Ascending aorta (tissue), 2 donors: ENCODE results near the gene AGGF1. TPM values are rescaled to one million over a fixed set of nuclear protein-coding genes. Genes with fewer than 3 reads are reported as not detected.
A peak's percentile ranks its signal among the peaks of the same experiment; 100 is the strongest.

ENCODE experiments used
- DNase-seq, 2 donors: peaks; one replicate each; pipeline ENCODE4 v3.0.0-alpha.2; 2019; ENCODE audit warnings: low spot score in 2 of 2
- H3K27ac ChIP-seq, 2 donors: fragments of 200-600 bp; sonication (generic); one replicate each; pipeline ENCODE4 v1.5.1; 2016 to 2017; ENCODE audit warnings: mild to moderate bottlenecking in 1 of 2
- H3K27me3 ChIP-seq: fragments of 200-600 bp; sonication (generic); one replicate; pipeline ENCODE4 v1.5.1; 2017
- H3K36me3 ChIP-seq, 2 donors: fragments of 200-600 bp; sonication (generic); one replicate each; pipeline ENCODE4 v1.5.1; 2016
- H3K4me1 ChIP-seq, 2 donors: fragments of 200-600 bp; sonication (generic); one replicate each; pipeline ENCODE4 v1.5.1; 2016 to 2017; ENCODE audit warnings: mild to moderate bottlenecking in 1 of 2
- H3K4me3 ChIP-seq, 2 donors: fragments of 200-600 bp; sonication (generic); one replicate each; pipeline ENCODE4 v1.5.1; 2016 to 2017; ENCODE audit warnings: mild to moderate bottlenecking in 1 of 2
- H3K9me3 ChIP-seq, 2 donors: fragments of 200-600 bp; sonication (generic); one replicate each; pipeline ENCODE4 v1.5.1; 2016
- intact Hi-C: fragments of 100-400 bp; cut with DNase I; formaldehyde crosslinking; loops from one replicate; pipeline ENCODE4 v1.15.1; 2023
- total RNA-seq: library from RNA; depleted of rRNA; stranded (reverse); fragments of >200 nt; gene quantifications from one replicate; pipeline ENCODE4 v1.1.0, GENCODE V29; 2016
- TF ChIP-seq, protein P1 (sequence below), 3 experiments: fragments of 200-600 bp in 2 of 3; fragments of 450-650 bp in 1 of 3; sonication (generic) in 2 of 3; IDR thresholded peaks; one replicate each; pipeline ENCODE4 v1.5.1; 2016 to 2019; ENCODE audit warnings: antibody characterized with exemption in 3 of 3, mild to moderate bottlenecking in 1 of 3, moderate library complexity in 1 of 3

The AGGF1 gene
- total RNA-seq, 1 donor from 2014 or later = 60.3 TPM

DNA sequence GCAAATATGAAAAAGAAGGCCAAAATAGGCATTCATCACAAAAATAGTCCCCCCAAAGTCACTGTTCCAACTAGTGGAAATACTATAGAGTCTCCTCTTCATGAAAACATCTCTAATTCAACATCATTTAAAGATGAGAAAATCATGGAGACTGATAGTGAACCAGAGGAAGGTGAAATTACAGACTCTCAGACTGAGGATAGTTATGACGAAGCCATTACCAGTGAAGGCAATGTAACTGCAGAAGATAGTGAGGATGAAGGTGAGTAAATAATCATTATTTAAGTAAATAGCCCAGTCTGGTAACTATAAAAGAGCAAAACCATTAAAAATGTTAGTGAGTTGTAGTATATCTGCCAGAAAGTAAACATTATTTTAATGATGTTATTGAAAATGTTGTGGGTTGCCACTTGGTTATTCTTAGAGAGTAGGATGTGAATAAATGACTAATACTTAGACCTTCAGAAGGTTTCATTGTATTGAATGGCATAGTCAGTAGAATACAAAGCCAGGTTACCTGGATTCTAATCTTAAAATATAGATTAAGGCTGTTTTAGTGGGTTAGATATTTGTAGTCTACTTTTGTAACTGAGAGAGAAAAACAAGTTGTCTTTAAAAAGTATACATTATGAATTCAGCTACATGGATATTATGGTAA, 16.3 kb downstream of the AGGF1 start:
- no peak for DNase-seq
- TF ChIP-seq, protein P1, sequence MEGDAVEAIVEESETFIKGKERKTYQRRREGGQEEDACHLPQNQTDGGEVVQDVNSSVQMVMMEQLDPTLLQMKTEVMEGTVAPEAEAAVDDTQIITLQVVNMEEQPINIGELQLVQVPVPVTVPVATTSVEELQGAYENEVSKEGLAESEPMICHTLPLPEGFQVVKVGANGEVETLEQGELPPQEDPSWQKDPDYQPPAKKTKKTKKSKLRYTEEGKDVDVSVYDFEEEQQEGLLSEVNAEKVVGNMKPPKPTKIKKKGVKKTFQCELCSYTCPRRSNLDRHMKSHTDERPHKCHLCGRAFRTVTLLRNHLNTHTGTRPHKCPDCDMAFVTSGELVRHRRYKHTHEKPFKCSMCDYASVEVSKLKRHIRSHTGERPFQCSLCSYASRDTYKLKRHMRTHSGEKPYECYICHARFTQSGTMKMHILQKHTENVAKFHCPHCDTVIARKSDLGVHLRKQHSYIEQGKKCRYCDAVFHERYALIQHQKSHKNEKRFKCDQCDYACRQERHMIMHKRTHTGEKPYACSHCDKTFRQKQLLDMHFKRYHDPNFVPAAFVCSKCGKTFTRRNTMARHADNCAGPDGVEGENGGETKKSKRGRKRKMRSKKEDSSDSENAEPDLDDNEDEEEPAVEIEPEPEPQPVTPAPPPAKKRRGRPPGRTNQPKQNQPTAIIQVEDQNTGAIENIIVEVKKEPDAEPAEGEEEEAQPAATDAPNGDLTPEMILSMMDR (IDR thresholded peaks at IDR 0.05) = no peak
- no peaks in the 10 kb centered on the region for H3K4me1 ChIP-seq
- H3K27me3 ChIP-seq = no peaks in the 10 kb centered on the region
- no peak overlapping the region for H3K27ac ChIP-seq
- intact Hi-C loops = no loop called here
- no peaks in the 10 kb centered on the region for H3K9me3 ChIP-seq
- H3K4me3 ChIP-seq = no peak overlapping the region
- peaks cover 33 to 45% of the 10 kb centered on the region in 2 donors for H3K36me3 ChIP-seq

DNA sequence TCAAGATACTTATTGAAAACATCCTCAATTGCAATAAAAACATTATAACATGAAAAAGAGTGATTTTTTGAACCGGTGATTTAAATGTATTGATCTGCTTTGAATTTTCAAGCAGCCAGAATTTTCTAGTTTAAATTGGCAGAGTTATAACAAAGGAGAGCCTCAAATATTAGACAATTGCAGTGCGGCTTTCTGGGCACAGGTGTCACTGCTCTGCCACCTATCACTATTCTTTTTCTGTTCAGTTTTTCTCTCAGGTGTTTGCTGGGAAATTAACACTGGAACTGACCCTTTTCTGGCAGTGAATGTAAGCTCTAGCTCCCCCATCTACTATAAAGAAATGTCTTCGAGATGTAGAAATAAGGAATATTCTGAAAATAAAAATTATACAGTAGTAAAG, 33.8 kb downstream of the AGGF1 start:
- H3K36me3 ChIP-seq = peaks cover 37 to 47% of the 10 kb centered on the region in 2 donors
- no peak overlapping the region for H3K27ac ChIP-seq
- H3K9me3 ChIP-seq = no peaks in the 10 kb centered on the region
- H3K4me3 ChIP-seq = no peak overlapping the region
- intact Hi-C loops = no loop called here
- H3K27me3 ChIP-seq = no peaks in the 10 kb centered on the region
- no peaks in the 10 kb centered on the region for H3K4me1 ChIP-seq
- TF ChIP-seq, protein P1 (IDR thresholded peaks at IDR 0.05) = no peak
- no peak for DNase-seq

DNA sequence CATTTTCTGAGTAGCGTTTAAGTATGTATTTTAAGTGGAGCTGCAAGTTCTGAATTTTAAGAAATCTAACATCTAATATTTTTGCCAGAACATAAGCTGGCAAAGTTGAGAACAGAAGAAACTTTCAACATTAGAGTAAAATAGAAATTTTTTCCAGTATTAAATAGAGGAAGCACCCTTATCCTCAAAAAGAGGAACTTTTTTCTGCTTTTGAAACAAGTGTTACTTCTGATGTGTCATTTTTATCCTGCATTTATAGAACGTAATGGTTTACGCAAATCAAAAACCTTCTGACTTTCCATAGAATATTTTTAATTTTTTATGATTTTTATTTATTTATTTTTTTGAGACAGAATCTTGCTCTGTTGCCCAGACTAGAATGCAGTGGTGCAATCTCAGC, 35.1 kb downstream of the AGGF1 start:
- Histone ChIP-seq H3K4me1 (no peaks in the 10 kb centered on the region), H3K9me3 (no peaks in the 10 kb centered on the region), H3K4me3 (no peak overlapping the region), H3K36me3 (peaks cover 29 to 36% of the 10 kb centered on the region in 2 donors), H3K27me3 (no peaks in the 10 kb centered on the region), H3K27ac (no peak overlapping the region)
- TF ChIP-seq, protein P1 (IDR thresholded peaks at IDR 0.05) = no peak
- no peak for DNase-seq
- intact Hi-C loops = no loop called here

DNA sequence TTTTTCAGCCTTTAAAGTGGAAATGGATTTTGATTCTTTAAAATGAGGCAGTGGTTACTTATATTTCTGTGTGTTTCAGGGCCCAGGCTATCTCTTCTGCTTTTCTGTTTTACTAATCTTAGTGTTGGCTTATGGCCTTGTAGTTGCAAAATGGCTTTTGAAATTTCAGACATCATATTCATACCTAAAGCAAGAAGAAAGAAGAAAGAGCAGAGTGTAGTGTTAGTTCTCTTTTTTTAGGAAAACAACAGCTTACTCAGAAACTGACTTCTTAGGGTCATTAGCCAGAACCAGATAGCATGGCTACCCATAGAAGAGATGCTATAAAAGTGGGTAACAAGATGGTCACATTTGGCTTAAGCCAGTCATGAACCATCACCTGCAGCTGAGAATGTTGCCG, 36.0 kb downstream of the AGGF1 start:
- H3K9me3 ChIP-seq = no peaks in the 10 kb centered on the region
- H3K27me3 ChIP-seq = no peaks in the 10 kb centered on the region
- peaks cover 21 to 30% of the 10 kb centered on the region in 2 donors for H3K36me3 ChIP-seq
- H3K27ac ChIP-seq = no peak overlapping the region
- no peak for DNase-seq
- no peaks in the 10 kb centered on the region for H3K4me1 ChIP-seq
- intact Hi-C loops = no loop called here
- TF ChIP-seq, protein P1 (IDR thresholded peaks at IDR 0.05) = no peak
- H3K4me3 ChIP-seq = no peak overlapping the region

DNA sequence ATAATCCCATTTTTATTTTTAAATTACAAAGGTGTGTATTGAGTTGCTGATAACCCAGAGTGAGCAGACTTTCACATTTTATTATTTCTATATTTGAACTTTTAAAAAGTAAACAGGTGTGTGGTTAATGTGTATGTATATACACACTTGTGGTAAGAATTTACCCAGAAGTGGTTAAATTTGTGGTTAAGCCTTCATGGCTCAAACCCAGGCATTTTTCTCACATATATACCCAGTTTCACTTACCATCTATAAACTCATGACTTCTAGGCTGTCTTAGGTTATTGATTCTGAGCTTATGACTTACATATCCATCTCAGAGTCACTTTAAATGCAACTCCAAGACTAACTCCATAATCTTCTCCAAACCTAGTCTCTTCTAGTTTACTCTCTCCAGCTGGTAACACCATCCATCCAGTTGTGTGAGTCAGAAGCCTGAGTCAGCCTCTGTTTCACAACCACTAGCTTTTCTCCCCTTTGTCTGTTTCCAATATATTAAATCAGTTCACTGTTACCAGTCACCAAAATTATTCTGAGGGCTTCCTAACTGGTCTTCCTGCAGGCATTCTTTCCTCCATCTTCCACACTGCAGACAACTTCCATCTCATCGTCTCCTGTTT, 36.7 kb downstream of the AGGF1 start:
- TF ChIP-seq, protein P1 (IDR thresholded peaks at IDR 0.05) = no peak
- no peaks in the 10 kb centered on the region for H3K9me3 ChIP-seq
- H3K27me3 ChIP-seq = no peaks in the 10 kb centered on the region
- DNase-seq = no peak
- no peak overlapping the region for H3K4me3 ChIP-seq
- peaks cover 17 to 22% of the 10 kb centered on the region in 2 donors for H3K36me3 ChIP-seq
- peak overlapping the region in 1 of 2 donors; percentile 27 for H3K27ac ChIP-seq
- intact Hi-C loops = no loop called here
- no peaks in the 10 kb centered on the region for H3K4me1 ChIP-seq
